MM.1S (cell line): ENCODE results near the gene VASH2.

ENCODE experiments used
- CTCF ChIP-seq: fragments of 300-600 bp; sonication (generic); IDR thresholded peaks from 2 replicates; pipeline ENCODE4 v1.5.1; 2016; ENCODE audit warnings: antibody characterized with exemption, low read length, mixed read lengths
- EZH2 ChIP-seq: fragments of 300-600 bp; sonication (generic); optimal IDR thresholded peaks from 2 replicates; pipeline ENCODE3; 2017; ENCODE audit warnings: low read depth, mild to moderate bottlenecking, antibody characterized with exemption, low read length, mixed read lengths
- EZH2phosphoT487 ChIP-seq: fragments of 300-600 bp; sonication (generic); IDR thresholded peaks from 2 replicates; pipeline ENCODE4 v1.6.1; 2018; ENCODE audit warnings: antibody characterized with exemption, low read length

- TF ChIP-seq CTCF (no peak), EZH2 (no peak), EZH2phosphoT487 (no peak)
Observed at GRCh38 chr1:212914789-212915188, 35.6 kb upstream of the VASH2 start.
